T-helper 2 cell treated with Interferon-gamma antibody and Interleukin-4, amounts not matched to agents 5 μg/mL and 100 μg/mL, for 36 hours (primary cell): ENCODE results near the gene RBM4B.

Source experiments
- DNase-seq: peaks from one replicate; pipeline ENCODE4 v3.0.0; 2021; ENCODE audit warnings: low spot score
- H3K27ac Mint-ChIP-seq: one replicate; pipeline ENCODE4 v1.8.0; 2021; ENCODE audit warnings: mild to moderate bottlenecking, mixed read lengths
- H3K27me3 Mint-ChIP-seq: one replicate; pipeline ENCODE4 v1.8.0; 2021; ENCODE audit warnings: low read depth, mixed read lengths
- H3K36me3 Mint-ChIP-seq: one replicate; pipeline ENCODE4 v1.8.0; 2021; ENCODE audit warnings: low read depth, mixed read lengths
- H3K4me1 Mint-ChIP-seq: one replicate; pipeline ENCODE4 v1.8.0; 2021; ENCODE audit warnings: low read depth, mixed read lengths
- H3K4me3 Mint-ChIP-seq: one replicate; pipeline ENCODE4 v1.8.0; 2022; ENCODE audit warnings: mild to moderate bottlenecking, moderate library complexity, mixed read lengths
- H3K9me3 Mint-ChIP-seq: one replicate; pipeline ENCODE4 v1.8.0; 2021; ENCODE audit warnings: mixed read lengths

Gene RBM4B

GRCh38 chr11:66686801-66687750, 9.4 kb upstream of the RBM4B start:
- DNase-seq: no peak
- no peak overlapping the region for H3K27ac Mint-ChIP-seq
- no peaks in the 10 kb centered on the region for H3K27me3 Mint-ChIP-seq
- H3K4me1 Mint-ChIP-seq: no peaks in the 10 kb centered on the region
- H3K9me3 Mint-ChIP-seq: no peaks in the 10 kb centered on the region
- H3K4me3 Mint-ChIP-seq: no peak overlapping the region
- H3K36me3 Mint-ChIP-seq: no peaks in the 10 kb centered on the region

- Mint-ChIP-seq H3K9me3 (no peaks in the 10 kb centered on the region), H3K4me1 (no peaks in the 10 kb centered on the region)
Observed at GRCh38 chr11:66686100-66686785, 8.6 kb upstream of the RBM4B start.

GRCh38 chr11:66685276-66686099, 7.8 kb upstream of the RBM4B start:
- Mint-ChIP-seq H3K4me3 (no peak overlapping the region), H3K9me3 (no peaks in the 10 kb centered on the region), H3K27me3 (no peaks in the 10 kb centered on the region), H3K36me3 (no peaks in the 10 kb centered on the region), H3K27ac (no peak overlapping the region), H3K4me1 (no peaks in the 10 kb centered on the region)
- no peak for DNase-seq

More at GRCh38 chr11:66686100-66686785, 8.6 kb upstream of the RBM4B start:
- no peaks in the 10 kb centered on the region for H3K27me3 Mint-ChIP-seq
- H3K27ac Mint-ChIP-seq: no peak overlapping the region
- no peak overlapping the region for H3K4me3 Mint-ChIP-seq
- no peaks in the 10 kb centered on the region for H3K36me3 Mint-ChIP-seq
- DNase-seq: no peak

- DNase-seq: no peak
- H3K27ac Mint-ChIP-seq: no peak overlapping the region
- no peaks in the 10 kb centered on the region for H3K4me1 Mint-ChIP-seq
- H3K4me3 Mint-ChIP-seq: no peak overlapping the region
- H3K36me3 Mint-ChIP-seq: no peaks in the 10 kb centered on the region
- no peaks in the 10 kb centered on the region for H3K27me3 Mint-ChIP-seq
- H3K9me3 Mint-ChIP-seq: no peaks in the 10 kb centered on the region
Observed at GRCh38 chr11:66684635-66685034, 6.9 kb upstream of the RBM4B start.

- Mint-ChIP-seq H3K27ac (no peak overlapping the region), H3K36me3 (no peaks in the 10 kb centered on the region), H3K4me1 (no peaks in the 10 kb centered on the region), H3K4me3 (no peak overlapping the region), H3K9me3 (no peaks in the 10 kb centered on the region), H3K27me3 (no peaks in the 10 kb centered on the region)
- no peak for DNase-seq
Observed at GRCh38 chr11:66683877-66684276, 6.2 kb upstream of the RBM4B start.

GRCh38 chr11:66680966-66681645, 3.4 kb upstream of the RBM4B start:
- H3K27me3 Mint-ChIP-seq: no peaks in the 10 kb centered on the region
- no peak for DNase-seq
- no peak overlapping the region for H3K27ac Mint-ChIP-seq
- H3K4me3 Mint-ChIP-seq: no peak overlapping the region
- no peaks in the 10 kb centered on the region for H3K9me3 Mint-ChIP-seq
- H3K36me3 Mint-ChIP-seq: peaks cover 10% of the 10 kb centered on the region
- H3K4me1 Mint-ChIP-seq: peaks cover 19% of the 10 kb centered on the region

GRCh38 chr11:66676931-66677598, 622 bp downstream of the RBM4B start:
- peaks cover 32% of the 10 kb centered on the region for H3K4me1 Mint-ChIP-seq
- H3K9me3 Mint-ChIP-seq: no peaks in the 10 kb centered on the region

GRCh38 chr11:66676282-66676919, 1.3 kb downstream of the RBM4B start:
- no peak for DNase-seq
- no peaks in the 10 kb centered on the region for H3K9me3 Mint-ChIP-seq
- H3K4me3 Mint-ChIP-seq: peak overlapping the region; percentile 98
- H3K27ac Mint-ChIP-seq: peak overlapping the region; percentile 99
- no peaks in the 10 kb centered on the region for H3K27me3 Mint-ChIP-seq
- H3K4me1 Mint-ChIP-seq: peaks cover 32% of the 10 kb centered on the region
- H3K36me3 Mint-ChIP-seq: peaks cover 24% of the 10 kb centered on the region

More at GRCh38 chr11:66676931-66677598, 622 bp downstream of the RBM4B start:
- peak overlapping the region; percentile 99 for H3K27ac Mint-ChIP-seq
- peaks cover 24% of the 10 kb centered on the region for H3K36me3 Mint-ChIP-seq
- H3K27me3 Mint-ChIP-seq: no peaks in the 10 kb centered on the region
- H3K4me3 Mint-ChIP-seq: peak overlapping the region; percentile 98
- DNase-seq: no peak

- Mint-ChIP-seq H3K9me3 (no peaks in the 10 kb centered on the region), H3K27me3 (no peaks in the 10 kb centered on the region), H3K27ac (no peak overlapping the region), H3K36me3 (peaks cover 26% of the 10 kb centered on the region), H3K4me3 (no peak overlapping the region), H3K4me1 (peaks cover 32% of the 10 kb centered on the region)
- DNase-seq: no peak
Observed at GRCh38 chr11:66674964-66675602, 2.6 kb downstream of the RBM4B start.

GRCh38 chr11:66670816-66671215, 6.9 kb downstream of the RBM4B start:
- Mint-ChIP-seq H3K27ac (no peak overlapping the region), H3K4me1 (peaks cover 15% of the 10 kb centered on the region), H3K27me3 (no peaks in the 10 kb centered on the region), H3K4me3 (no peak overlapping the region), H3K9me3 (no peaks in the 10 kb centered on the region), H3K36me3 (peaks cover 35% of the 10 kb centered on the region)
- DNase-seq: no peak

GRCh38 chr11:66665369-66665768, 12.3 kb downstream of the RBM4B start:
- peaks cover 8% of the 10 kb centered on the region for H3K4me1 Mint-ChIP-seq
- H3K27ac Mint-ChIP-seq: no peak overlapping the region
- no peak for DNase-seq
- no peak overlapping the region for H3K4me3 Mint-ChIP-seq
- H3K9me3 Mint-ChIP-seq: no peaks in the 10 kb centered on the region
- H3K36me3 Mint-ChIP-seq: peaks cover 44% of the 10 kb centered on the region
- H3K27me3 Mint-ChIP-seq: no peaks in the 10 kb centered on the region

- H3K27me3 Mint-ChIP-seq: no peaks in the 10 kb centered on the region
- peaks cover 47% of the 10 kb centered on the region for H3K36me3 Mint-ChIP-seq
- no peak overlapping the region for H3K27ac Mint-ChIP-seq
Observed at GRCh38 chr11:66663741-66664296, 13.9 kb downstream of the RBM4B start.

More at GRCh38 chr11:66663741-66664296, 13.9 kb downstream of the RBM4B start:
- H3K9me3 Mint-ChIP-seq: no peaks in the 10 kb centered on the region
- no peak for DNase-seq
- peaks cover 11% of the 10 kb centered on the region for H3K4me1 Mint-ChIP-seq
- H3K4me3 Mint-ChIP-seq: no peak overlapping the region
